Measurements from ENCODE around the gene OR10R2.
"Not testable (repeated sequence)": the region's sequence is repeated elsewhere in the genome, so short reads cannot be mapped to it uniquely, and the experiment has no call there.

Gene OR10R2, protein sequence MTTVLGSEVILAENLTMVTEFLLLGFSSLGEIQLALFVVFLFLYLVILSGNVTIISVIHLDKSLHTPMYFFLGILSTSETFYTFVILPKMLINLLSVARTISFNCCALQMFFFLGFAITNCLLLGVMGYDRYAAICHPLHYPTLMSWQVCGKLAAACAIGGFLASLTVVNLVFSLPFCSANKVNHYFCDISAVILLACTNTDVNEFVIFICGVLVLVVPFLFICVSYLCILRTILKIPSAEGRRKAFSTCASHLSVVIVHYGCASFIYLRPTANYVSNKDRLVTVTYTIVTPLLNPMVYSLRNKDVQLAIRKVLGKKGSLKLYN

DNA sequence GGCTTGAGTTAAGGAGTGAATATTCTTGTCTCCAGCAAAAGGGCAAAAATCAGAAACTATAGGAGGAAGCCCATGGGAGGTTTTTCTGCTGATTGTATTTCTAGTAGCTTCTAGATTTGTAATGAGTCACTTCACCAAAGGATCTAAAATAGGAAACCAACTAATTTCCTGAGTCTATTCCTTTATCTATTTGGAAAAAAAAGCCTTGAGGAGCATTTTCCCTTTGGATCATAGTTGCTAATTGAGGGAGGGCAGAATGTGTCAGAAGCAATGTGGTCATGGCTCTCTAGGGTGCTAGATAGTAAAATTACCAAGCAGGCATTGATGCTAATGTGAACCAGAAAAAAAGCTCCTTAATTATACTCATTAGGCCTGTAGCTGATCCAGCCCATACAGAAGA lies at the start of gene OR10R2:
Gene OR10R2, plus strand, starts transcription at position 301 of the 400 bp plus-strand sequence. CDS start 106 bp downstream, outside the sequence.
- no peak for DNase-seq

GRCh38 chr1:158425027-158425426 lies 47.0 kb upstream of the OR10R2 start:
- DNase-seq = no peak

DNA sequence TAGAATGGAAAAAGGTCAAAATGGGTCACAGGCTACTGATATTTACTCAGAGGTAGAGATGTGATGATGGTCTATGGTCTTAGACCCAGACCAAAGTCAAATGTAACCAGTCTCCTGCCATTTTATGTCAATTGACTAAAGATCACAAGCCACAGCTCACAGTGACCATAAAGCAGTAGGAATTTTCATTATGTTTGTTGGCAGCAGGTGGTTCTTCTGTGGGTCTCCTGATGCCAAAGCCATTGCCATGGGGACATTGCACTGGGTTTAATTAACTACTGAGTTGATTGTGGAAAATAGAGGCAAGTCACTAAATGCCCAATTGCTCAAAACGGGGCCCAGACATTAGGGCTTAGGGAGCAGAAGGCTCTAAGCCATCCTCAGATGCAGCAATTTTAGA lies 45.9 kb upstream of the OR10R2 start, which contains the start of gene OR10K2:
Gene OR10K2, minus strand, starts transcription at position 101 of the 400 bp plus-strand sequence. CDS start 5,371 bp downstream, outside the sequence.
- DNase-seq = no peak

- not testable (repeated sequence) for DNase-seq
These were observed 41.9 kb upstream of the OR10R2 start for GRCh38 chr1:158430163-158430562.

DNA sequence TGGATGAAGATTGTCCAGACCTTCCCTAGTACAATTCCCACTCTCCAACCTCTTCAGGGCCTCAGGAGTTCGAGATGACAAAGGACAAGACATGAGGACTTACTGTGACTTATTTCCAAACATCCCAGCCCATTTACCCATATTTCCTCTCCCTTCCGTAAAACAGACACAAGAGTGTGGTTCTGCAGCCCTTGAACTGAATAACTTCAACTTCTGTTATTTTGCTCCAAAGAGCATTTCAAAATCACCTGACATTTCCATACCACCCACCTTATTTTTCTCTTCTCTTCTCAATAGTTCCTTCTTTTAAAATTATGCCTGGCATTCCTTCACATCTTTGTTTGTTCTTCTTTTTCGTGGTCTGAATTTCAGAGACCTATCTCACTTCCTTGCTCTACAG lies 37.3 kb upstream of the OR10R2 start:
- no peak for DNase-seq

- DNase-seq = no peak
These were observed 26.6 kb upstream of the OR10R2 start for GRCh38 chr1:158445376-158445775.

DNA sequence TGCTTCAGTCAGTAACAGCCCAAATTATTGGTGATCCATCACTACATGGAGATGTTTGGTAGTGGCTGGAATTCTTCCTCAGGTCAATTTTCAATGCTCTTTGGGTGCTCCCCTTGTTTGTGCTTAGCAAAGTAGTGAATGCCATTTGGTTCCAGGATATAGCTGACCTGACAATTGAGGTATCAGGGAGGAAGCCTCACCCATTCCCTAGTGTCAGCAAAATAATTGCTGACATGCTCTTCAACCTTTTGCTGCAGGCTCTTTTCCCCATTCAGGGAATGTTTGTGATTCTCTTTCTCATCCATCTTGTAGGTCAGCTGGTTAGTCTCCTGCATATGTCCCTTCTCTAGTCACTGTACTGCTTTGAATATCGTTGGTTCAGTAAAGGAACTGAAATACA lies 17.5 kb upstream of the OR10R2 start:
- DNase-seq = no peak

DNA sequence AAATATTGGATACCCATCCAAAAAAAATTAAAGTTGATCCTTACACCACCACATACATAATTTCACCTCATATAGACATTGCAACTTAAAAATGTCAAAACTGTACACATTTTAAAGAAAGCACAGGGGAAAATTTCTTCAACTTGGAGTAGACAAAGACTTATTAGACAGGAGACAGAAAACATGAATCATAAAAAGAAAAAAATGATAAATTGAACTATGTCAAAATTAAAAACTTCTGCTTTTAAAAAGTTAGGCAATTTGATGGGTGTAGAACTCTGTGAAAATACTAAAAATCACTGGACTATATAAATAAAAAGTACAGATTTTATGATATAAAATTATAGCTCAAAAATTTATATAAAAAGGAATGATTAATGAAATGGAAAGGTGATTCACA lies 14.8 kb upstream of the OR10R2 start:
- DNase-seq = no peak

DNA sequence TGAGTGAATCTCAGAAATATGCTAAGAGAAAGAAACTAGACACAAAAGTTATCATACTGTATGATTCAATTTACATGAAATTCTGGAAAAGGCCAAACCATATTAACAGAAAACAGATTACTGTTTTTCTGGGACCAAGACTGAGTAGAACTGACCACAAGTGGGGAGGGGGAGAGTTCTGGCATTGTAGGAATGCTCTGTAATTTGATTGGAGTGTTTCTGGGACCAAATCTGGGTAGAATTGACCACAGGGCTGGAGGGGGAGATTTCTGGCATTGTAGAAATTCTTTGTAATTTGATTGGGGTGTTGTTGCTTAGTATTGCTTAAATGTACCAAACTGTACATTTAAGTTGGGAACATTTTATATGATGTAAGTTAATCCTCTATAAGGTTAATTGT lies 13.8 kb upstream of the OR10R2 start:
- DNase-seq = no peak

DNA sequence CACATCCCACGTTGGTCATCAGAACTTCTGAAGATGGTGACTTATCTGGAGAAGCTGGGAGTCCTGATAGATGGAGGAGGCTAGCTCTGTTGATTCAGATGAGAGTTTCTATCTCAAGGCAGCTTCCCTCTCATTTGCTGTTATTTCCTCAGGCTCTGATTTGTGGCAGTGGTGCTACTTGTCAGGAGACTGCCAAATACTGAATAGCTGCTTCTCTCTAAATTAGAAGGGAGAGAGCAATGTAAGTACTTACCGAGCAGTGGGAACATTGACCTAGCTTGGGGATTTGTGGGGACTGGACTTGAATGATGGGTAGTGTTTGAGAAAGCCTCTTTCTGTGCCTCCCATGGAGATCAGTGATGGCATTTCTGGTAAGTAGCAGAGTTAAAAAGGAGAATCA lies 10.5 kb upstream of the OR10R2 start, which contains the start of gene OR10K1:
Gene OR10K1, plus strand, starts transcription at position 301 of the 400 bp plus-strand sequence. CDS start 3,728 bp downstream, outside the sequence.
- DNase-seq = no peak

GRCh38 chr1:158485455-158485854 lies 13.4 kb downstream of the OR10R2 start:
- DNase-seq = no peak

GRCh38 chr1:158491316-158491715 lies 19.3 kb downstream of the OR10R2 start:
- no peak for DNase-seq

DNA sequence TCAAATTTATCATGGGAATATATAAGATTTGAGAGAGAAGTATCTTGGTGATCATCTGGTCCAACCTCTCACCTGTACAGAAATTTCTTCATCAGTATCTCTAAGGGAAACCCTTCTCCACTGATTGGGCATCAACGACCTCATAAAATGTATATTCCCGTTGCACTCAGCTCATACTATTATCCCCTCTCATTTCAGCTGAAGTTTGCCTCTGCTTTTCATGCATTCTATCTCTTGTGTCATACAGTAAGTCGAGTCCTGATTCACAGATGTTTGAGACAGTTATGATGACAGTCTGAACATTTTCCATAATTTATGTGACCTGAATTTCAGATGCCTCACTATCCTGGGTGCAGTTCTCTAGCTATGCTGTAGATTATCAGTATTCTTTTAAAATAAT lies 21.0 kb downstream of the OR10R2 start:
- DNase-seq = no peak

DNA sequence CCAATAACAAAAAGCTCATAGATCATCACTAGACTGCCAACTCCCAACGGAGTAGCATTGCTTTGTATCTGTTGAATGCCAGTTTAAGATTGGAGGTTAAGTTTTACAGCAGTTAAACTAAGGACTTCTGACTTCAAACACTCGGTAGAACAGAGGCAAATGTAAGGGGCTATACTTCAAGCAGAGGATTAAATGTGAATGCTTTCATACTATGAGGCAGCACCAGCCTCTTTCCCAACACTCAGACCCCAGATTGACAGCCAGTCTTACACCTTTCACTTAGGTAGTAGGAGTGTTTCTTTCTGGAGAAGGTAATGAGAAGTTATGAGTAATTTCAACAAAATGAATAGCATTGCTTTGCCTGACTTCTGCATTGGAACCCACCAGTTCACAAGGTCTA lies 22.8 kb downstream of the OR10R2 start:
- DNase-seq = no peak

- peak; percentile 2 to 13 for DNase-seq
These were observed 24.4 kb downstream of the OR10R2 start for GRCh38 chr1:158496374-158496773.

GRCh38 chr1:158506369-158506987 lies 34.5 kb downstream of the OR10R2 start:
- peak; percentile 49 to 58 for DNase-seq

GRCh38 chr1:158507511-158507910 lies 35.5 kb downstream of the OR10R2 start:
- DNase-seq = no peak

GRCh38 chr1:158509471-158510156 lies 37.6 kb downstream of the OR10R2 start:
- no peak for DNase-seq

DNA sequence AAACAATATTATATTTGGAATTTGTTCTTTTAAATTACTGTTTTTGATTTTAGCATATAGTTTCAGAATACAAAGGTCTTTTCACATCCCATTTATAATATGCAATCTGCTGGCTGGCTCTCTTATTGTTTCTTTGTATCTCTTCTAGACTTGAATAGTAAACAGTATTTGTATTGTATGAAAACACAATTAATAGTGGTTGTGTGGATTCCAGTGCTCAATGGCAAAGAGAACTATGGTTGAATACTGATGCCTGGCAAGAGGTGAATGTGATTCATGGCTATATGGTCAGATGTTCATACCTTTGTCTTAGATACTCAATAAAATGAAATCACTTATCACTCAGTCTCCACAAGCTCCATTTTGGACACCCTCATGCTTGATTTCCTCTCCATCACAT lies 44.9 kb downstream of the OR10R2 start:
- DNase-seq = no peak

GRCh38 chr1:158520021-158520420 lies 48.0 kb downstream of the OR10R2 start:
- no peak for DNase-seq

DNA sequence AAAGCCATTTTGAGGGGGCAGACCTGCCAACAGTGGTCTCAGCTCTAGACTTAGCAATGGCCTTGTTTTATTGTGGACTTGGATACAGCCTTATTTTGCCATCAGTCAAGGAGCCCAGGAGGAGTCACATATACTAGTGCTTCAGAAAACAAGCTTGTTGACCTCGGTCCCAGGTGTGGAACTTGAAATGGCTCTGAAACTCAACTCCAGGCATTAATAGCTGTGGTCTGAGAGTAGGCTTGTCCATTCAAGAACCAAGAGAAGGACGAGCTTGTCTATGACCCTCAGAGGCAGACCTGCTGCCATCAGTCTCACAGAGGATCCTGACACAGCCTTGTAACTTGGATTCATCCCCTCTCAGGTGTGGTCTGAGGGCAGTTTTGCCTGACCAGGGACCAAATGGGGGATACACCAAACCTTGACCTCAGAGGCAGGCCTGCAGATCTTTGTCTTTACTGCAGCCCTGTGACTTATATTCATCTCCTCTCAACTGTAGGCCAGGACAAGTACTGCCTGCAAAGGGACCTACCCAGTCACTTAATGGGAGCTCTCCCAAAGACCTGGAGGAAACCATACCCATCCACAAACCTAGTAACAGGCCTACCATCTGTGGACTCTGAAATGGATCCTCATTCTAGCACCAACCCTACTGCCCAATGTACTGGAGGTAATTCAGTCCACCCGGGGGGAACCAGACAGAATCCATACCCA lies 49.1 kb downstream of the OR10R2 start:
- DNase-seq = no peak

DNA sequence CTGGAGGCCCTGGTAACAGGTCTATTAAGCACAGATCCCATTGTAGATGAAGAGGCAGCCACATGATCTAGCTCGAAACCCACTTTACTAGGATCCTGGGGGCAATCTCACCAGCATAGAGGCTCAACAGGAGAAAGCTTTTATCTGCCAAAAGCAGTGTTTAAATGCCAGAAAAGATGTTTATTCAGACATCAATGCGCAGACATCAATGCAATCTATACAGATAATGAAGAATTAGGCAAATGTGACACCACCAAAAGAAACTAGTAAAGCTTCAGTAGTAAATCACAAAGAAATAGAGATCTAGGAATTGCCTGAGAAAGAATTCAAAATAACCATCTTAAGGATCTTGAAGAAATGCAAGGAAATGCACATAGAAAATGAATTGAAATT lies 49.6 kb downstream of the OR10R2 start:
- no peak for DNase-seq

DNA sequence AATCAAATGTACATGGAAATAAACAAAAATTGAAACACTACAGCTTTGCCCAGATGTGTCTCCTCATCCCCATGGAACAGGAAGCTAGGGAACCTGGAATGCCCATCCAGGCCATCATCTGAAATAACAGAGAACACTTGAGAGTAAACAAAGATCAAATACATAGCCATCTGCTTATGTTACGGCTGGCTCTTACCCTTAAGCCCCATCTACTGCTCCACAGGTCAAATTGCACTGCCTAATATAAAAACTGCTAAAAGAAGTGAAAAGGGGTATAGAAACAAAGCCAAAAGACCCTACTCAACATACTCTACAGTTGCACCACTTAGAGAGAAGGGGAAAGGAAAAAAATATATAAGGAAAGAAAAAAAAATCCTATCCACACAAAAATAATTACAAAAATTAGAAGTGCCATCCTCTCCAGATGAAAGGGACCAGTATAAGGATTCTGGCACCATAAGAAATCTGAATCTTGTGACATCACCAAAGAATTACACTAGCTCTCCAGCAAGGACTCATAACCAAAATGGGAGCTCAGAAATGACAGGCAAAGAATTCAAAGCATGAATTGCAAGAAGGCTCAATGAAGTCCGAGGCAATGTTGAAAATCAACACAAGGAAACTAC lies 55.3 kb downstream of the OR10R2 start:
- peak; percentile 39 to 45 for DNase-seq
